ENCODE data around the gene RDM1. TPM values are rescaled to one million over a fixed set of nuclear protein-coding genes. Genes with fewer than 3 reads are reported as not detected.

The RDM1 gene
- total and polyA plus RNA-seq, 2 experiments from 2014 or later = 3.9 to 8.8 TPM

- no peaks in the 10 kb centered on the region for H3K9me2 ChIP-seq (ENCODE audit: insufficient read depth)
- H3K27ac Mint-ChIP-seq = no peak overlapping the region
- H3K4me1 Mint-ChIP-seq = peaks cover 6% of the 10 kb centered on the region; the same call in 2 of the 3 replicates
- H3F3A ChIP-seq (replicated peaks; ENCODE audit: low read depth) = no peaks in the 10 kb centered on the region
- no peaks in the 10 kb centered on the region for H3K36me3 ChIP-seq (ENCODE audit: insufficient read depth)
- no peaks in the 10 kb centered on the region for H3K9me3 Mint-ChIP-seq
- no peak overlapping the region for H2AFZ ChIP-seq
- no peak overlapping the region for H3K4me3 Mint-ChIP-seq
- no peak for TF ChIP-seq EZH2 (IDR thresholded peaks at IDR 0.05; ENCODE audit: low read depth, unreplicated experiment)
- TF ChIP-seq CREB1 (CRISPR knock-in tag; IDR thresholded peaks at IDR 0.05; ENCODE audit: low read depth) = no peak
- no peak for TF ChIP-seq CTCF (conservative IDR thresholded peaks at IDR 0.05; ENCODE audit: low read depth in 2 of 2)
- TF ChIP-seq REST (IDR thresholded peaks at IDR 0.05; ENCODE audit: unreplicated experiment) = no peak
- TF ChIP-seq ZNF462 (CRISPR knock-in tag; IDR thresholded peaks at IDR 0.05) = no peak
- TF ChIP-seq POLR2AphosphoS5 (IDR thresholded peaks at IDR 0.05; ENCODE audit: low read depth) = no peak
- no peaks in the 10 kb centered on the region for H3K36me3 Mint-ChIP-seq (ENCODE audit: low read depth)
- DNase-seq (ENCODE audit: low spot score) = no peak
- H3K4me2 ChIP-seq = no peak overlapping the region
- no peak for ATAC-seq
- no peaks in the 10 kb centered on the region for H3K79me2 ChIP-seq (replicated peaks; ENCODE audit: insufficient read depth)
- no peak overlapping the region for H3K4me3 ChIP-seq
- H3K27me3 Mint-ChIP-seq (ENCODE audit: insufficient read depth, low read depth, poor library complexity) = peaks cover 2% of the 10 kb centered on the region
- H3K4me1 ChIP-seq (ENCODE audit: insufficient read depth) = no peaks in the 10 kb centered on the region
- no peaks in the 10 kb centered on the region for H4K20me1 ChIP-seq (replicated peaks; ENCODE audit: insufficient read depth)
- no peak overlapping the region for H3K27ac ChIP-seq (ENCODE audit: low read depth)
- no peaks in the 10 kb centered on the region for H3K27me3 ChIP-seq (ENCODE audit: insufficient read depth)
Observed at GRCh38 chr17:35877345-35878029, 53.1 kb downstream of the RDM1 start.
